ENCODE data around the gene METRN. TPM values are rescaled to one million over a fixed set of nuclear protein-coding genes. Genes with fewer than 3 reads are reported as not detected.

METRN gene
- 25.2 and 132 TPM in 2 replicates for total RNA-seq (2014; rRNA removed; shearing (Covaris generic); ENCODE audit: low replicate concordance)

GRCh38 chr16:714558-715476 lies at the start of gene METRN:
Gene METRN (plus strand): TSS chr16:715118. CDS start chr16:715290, 172 bp downstream.
- DNase-seq = peak; percentile 96
- no peaks in the 10 kb centered on the region for H3K36me3 ChIP-seq (ENCODE audit: insufficient read depth, low read length)
- H3K9me2 ChIP-seq (replicated peaks; ENCODE audit: insufficient read depth, low read length) = no peaks in the 10 kb centered on the region
- H3K79me2 ChIP-seq (ENCODE audit: low read length) = peaks cover 4% of the 10 kb centered on the region; the same call in 1 of the 2 replicates
- peaks cover 37% of the 10 kb centered on the region for H4K20me1 ChIP-seq (ENCODE audit: insufficient read depth, low read depth, low read length)
- H3K9me3 ChIP-seq (ENCODE audit: low read length) = no peaks in the 10 kb centered on the region
- H3K4me3 ChIP-seq (ENCODE audit: low read length) = peak within 1 kb of the TSS; percentile 81
- H2AFZ ChIP-seq (ENCODE audit: low read length) = 0 out of 2 replicates have a peak within 1 kb of the TSS, but pooled peaks have one; percentile 14
- peak within 1 kb of the TSS; percentile 84 for H3K9ac ChIP-seq (ENCODE audit: low read length)
- H3K27ac ChIP-seq (ENCODE audit: low read length) = peak within 1 kb of the TSS; percentile 63
- H3K4me2 ChIP-seq (ENCODE audit: low read depth, low read length, poor library complexity, severe bottlenecking) = peak within 1 kb of the TSS; percentile 70
- H3K4me1 ChIP-seq (ENCODE audit: low read length) = peaks cover 50% of the 10 kb centered on the region
- H3K27me3 ChIP-seq (ENCODE audit: low read length) = no peaks in the 10 kb centered on the region

GRCh38 chr16:666572-666971 lies 48.3 kb upstream of the METRN start:
- Histone ChIP-seq H3K9me3 (ENCODE audit: low read length) (no peaks in the 10 kb centered on the region), H3K4me3 (ENCODE audit: low read length) (no peak overlapping the region), H3K4me1 (ENCODE audit: low read length) (peaks cover 8% of the 10 kb centered on the region), H2AFZ (ENCODE audit: low read length) (no peak overlapping the region), H3K9ac (ENCODE audit: low read length) (no peak overlapping the region), H3K36me3 (ENCODE audit: insufficient read depth, low read length) (peaks cover 10% of the 10 kb centered on the region), H3K79me2 (ENCODE audit: low read length) (peaks cover 27% of the 10 kb centered on the region), H3K4me2 (ENCODE audit: low read depth, low read length, poor library complexity, severe bottlenecking) (no peak overlapping the region), H3K27me3 (ENCODE audit: low read length) (no peaks in the 10 kb centered on the region), H3K9me2 (replicated peaks; ENCODE audit: insufficient read depth, low read length) (no peaks in the 10 kb centered on the region), H3K27ac (ENCODE audit: low read length) (no peak overlapping the region), H4K20me1 (ENCODE audit: insufficient read depth, low read depth, low read length) (peaks cover 15% of the 10 kb centered on the region)
- DNase-seq = no peak

GRCh38 chr16:667113-667779 lies 47.7 kb upstream of the METRN start:
- peaks cover 10% of the 10 kb centered on the region for H3K36me3 ChIP-seq (ENCODE audit: insufficient read depth, low read length)
- H2AFZ ChIP-seq (ENCODE audit: low read length) = no peak overlapping the region
- peaks cover 8% of the 10 kb centered on the region for H3K4me1 ChIP-seq (ENCODE audit: low read length)
- peak overlapping the region; percentile 97 for H3K4me3 ChIP-seq (ENCODE audit: low read length)
- no peaks in the 10 kb centered on the region for H3K9me2 ChIP-seq (replicated peaks; ENCODE audit: insufficient read depth, low read length)
- no peak for DNase-seq
- H3K4me2 ChIP-seq (ENCODE audit: low read depth, low read length, poor library complexity, severe bottlenecking) = peak overlapping the region; percentile 87
- H3K9me3 ChIP-seq (ENCODE audit: low read length) = no peaks in the 10 kb centered on the region
- peaks cover 15% of the 10 kb centered on the region for H4K20me1 ChIP-seq (ENCODE audit: insufficient read depth, low read depth, low read length)
- H3K9ac ChIP-seq (ENCODE audit: low read length) = peak overlapping the region; percentile 100
- no peaks in the 10 kb centered on the region for H3K27me3 ChIP-seq (ENCODE audit: low read length)
- peaks cover 24% of the 10 kb centered on the region for H3K79me2 ChIP-seq (ENCODE audit: low read length)
- H3K27ac ChIP-seq (ENCODE audit: low read length) = no peak overlapping the region

GRCh38 chr16:667780-668518 lies 47.0 kb upstream of the METRN start, which contains the start of gene RHOT2:
Gene RHOT2 (plus strand): TSS chr16:668132. CDS start chr16:668200, 68 bp downstream.
- peak within 1 kb of the TSS; percentile 97 for H3K4me3 ChIP-seq (ENCODE audit: low read length)
- H3K36me3 ChIP-seq (ENCODE audit: insufficient read depth, low read length) = peaks cover 10% of the 10 kb centered on the region
- H4K20me1 ChIP-seq (ENCODE audit: insufficient read depth, low read depth, low read length) = peaks cover 15% of the 10 kb centered on the region
- H3K9ac ChIP-seq (ENCODE audit: low read length) = peak within 1 kb of the TSS; percentile 100
- H3K4me1 ChIP-seq (ENCODE audit: low read length) = peaks cover 8% of the 10 kb centered on the region
- H3K4me2 ChIP-seq (ENCODE audit: low read depth, low read length, poor library complexity, severe bottlenecking) = peak within 1 kb of the TSS; percentile 87
- no peak within 1 kb of the TSS for H2AFZ ChIP-seq (ENCODE audit: low read length)
- peaks cover 24% of the 10 kb centered on the region for H3K79me2 ChIP-seq (ENCODE audit: low read length)
- peak; percentile 98 for DNase-seq
- no peaks in the 10 kb centered on the region for H3K9me2 ChIP-seq (replicated peaks; ENCODE audit: insufficient read depth, low read length)
- H3K27ac ChIP-seq (ENCODE audit: low read length) = peak within 1 kb of the TSS; percentile 71
- no peaks in the 10 kb centered on the region for H3K9me3 ChIP-seq (ENCODE audit: low read length)
- H3K27me3 ChIP-seq (ENCODE audit: low read length) = no peaks in the 10 kb centered on the region

- H3K9ac ChIP-seq (ENCODE audit: low read length) = peak overlapping the region; percentile 100
- H3K4me1 ChIP-seq (ENCODE audit: low read length) = peaks cover 8% of the 10 kb centered on the region
- peak; percentile 59 for DNase-seq
- H3K36me3 ChIP-seq (ENCODE audit: insufficient read depth, low read length) = peaks cover 10% of the 10 kb centered on the region
- H3K27me3 ChIP-seq (ENCODE audit: low read length) = no peaks in the 10 kb centered on the region
- peaks cover 24% of the 10 kb centered on the region for H3K79me2 ChIP-seq (ENCODE audit: low read length)
- no peaks in the 10 kb centered on the region for H3K9me2 ChIP-seq (replicated peaks; ENCODE audit: insufficient read depth, low read length)
- no peak overlapping the region for H2AFZ ChIP-seq (ENCODE audit: low read length)
- peak overlapping the region; percentile 97 for H3K4me3 ChIP-seq (ENCODE audit: low read length)
- peaks cover 15% of the 10 kb centered on the region for H4K20me1 ChIP-seq (ENCODE audit: insufficient read depth, low read depth, low read length)
- H3K27ac ChIP-seq (ENCODE audit: low read length) = peak overlapping the region; percentile 71
- H3K4me2 ChIP-seq (ENCODE audit: low read depth, low read length, poor library complexity, severe bottlenecking) = peak overlapping the region; percentile 87
- H3K9me3 ChIP-seq (ENCODE audit: low read length) = no peaks in the 10 kb centered on the region
These were observed 46.3 kb upstream of the METRN start for GRCh38 chr16:668519-669171.

GRCh38 chr16:669666-670065 lies 45.3 kb upstream of the METRN start:
- DNase-seq = no peak
- Histone ChIP-seq H3K9ac (ENCODE audit: low read length) (peak overlapping the region; percentile 100), H3K9me3 (ENCODE audit: low read length) (no peaks in the 10 kb centered on the region), H3K4me2 (ENCODE audit: low read depth, low read length, poor library complexity, severe bottlenecking) (peak overlapping the region; percentile 87), H3K4me3 (ENCODE audit: low read length) (peak overlapping the region; percentile 97), H4K20me1 (ENCODE audit: insufficient read depth, low read depth, low read length) (peaks cover 15% of the 10 kb centered on the region), H3K36me3 (ENCODE audit: insufficient read depth, low read length) (peaks cover 10% of the 10 kb centered on the region), H3K4me1 (ENCODE audit: low read length) (peaks cover 8% of the 10 kb centered on the region), H3K27me3 (ENCODE audit: low read length) (no peaks in the 10 kb centered on the region), H3K79me2 (ENCODE audit: low read length) (peaks cover 24% of the 10 kb centered on the region), H3K27ac (ENCODE audit: low read length) (no peak overlapping the region), H3K9me2 (replicated peaks; ENCODE audit: insufficient read depth, low read length) (no peaks in the 10 kb centered on the region), H2AFZ (ENCODE audit: low read length) (no peak overlapping the region)

GRCh38 chr16:670485-671352 lies 44.2 kb upstream of the METRN start:
- peaks cover 10% of the 10 kb centered on the region for H3K36me3 ChIP-seq (ENCODE audit: insufficient read depth, low read length)
- no peaks in the 10 kb centered on the region for H3K9me3 ChIP-seq (ENCODE audit: low read length)
- H3K27me3 ChIP-seq (ENCODE audit: low read length) = no peaks in the 10 kb centered on the region
- no peak overlapping the region for H3K4me2 ChIP-seq (ENCODE audit: low read depth, low read length, poor library complexity, severe bottlenecking)
- H3K4me3 ChIP-seq (ENCODE audit: low read length) = no peak overlapping the region
- H4K20me1 ChIP-seq (ENCODE audit: insufficient read depth, low read depth, low read length) = peaks cover 20% of the 10 kb centered on the region
- DNase-seq = no peak
- no peak overlapping the region for H3K9ac ChIP-seq (ENCODE audit: low read length)
- no peaks in the 10 kb centered on the region for H3K9me2 ChIP-seq (replicated peaks; ENCODE audit: insufficient read depth, low read length)
- no peak overlapping the region for H2AFZ ChIP-seq (ENCODE audit: low read length)
- H3K27ac ChIP-seq (ENCODE audit: low read length) = no peak overlapping the region
- peaks cover 8% of the 10 kb centered on the region for H3K4me1 ChIP-seq (ENCODE audit: low read length)
- H3K79me2 ChIP-seq (ENCODE audit: low read length) = peaks cover 24% of the 10 kb centered on the region

Measured in Karpas-422 (cell line).